Fibroblast of the aortic adventitia (primary cell): ENCODE data around the gene BABAM2. TPM values are rescaled to one million over a fixed set of nuclear protein-coding genes. Genes with fewer than 3 reads are reported as not detected.
"Not testable (repeated sequence)": the region's sequence is repeated elsewhere in the genome, so short reads cannot be mapped to it uniquely, and the experiment has no call there.

ENCODE experiments used
- DNase-seq: peaks from one replicate; pipeline ENCODE4 v3.0.0-alpha.2; 2010; ENCODE audit warnings: low read depth
- H3K4me3 ChIP-seq: 2 replicates; pipeline ENCODE4 v1.5.1; 2011; ENCODE audit warnings: low read depth, mild to moderate bottlenecking, control low read depth, low read length, moderate library complexity
- total RNA-seq: library from RNA; depleted of rRNA; stranded (reverse); fragments of >200 nt; gene quantifications from 2 replicates; pipeline ENCODE4 v1.2.3, GENCODE V29; 2012; ENCODE audit warnings: low replicate concordance
- TF ChIP-seq, protein P1 (sequence below): IDR thresholded peaks from 2 replicates; pipeline ENCODE4 v1.5.1; 2011; ENCODE audit warnings: mild to moderate bottlenecking, low read length, control low read depth, inconsistent platforms; ENCODE audit not compliant: insufficient read depth

Gene BABAM2
- total RNA-seq, 1 donor = 45.3 TPM

DNA sequence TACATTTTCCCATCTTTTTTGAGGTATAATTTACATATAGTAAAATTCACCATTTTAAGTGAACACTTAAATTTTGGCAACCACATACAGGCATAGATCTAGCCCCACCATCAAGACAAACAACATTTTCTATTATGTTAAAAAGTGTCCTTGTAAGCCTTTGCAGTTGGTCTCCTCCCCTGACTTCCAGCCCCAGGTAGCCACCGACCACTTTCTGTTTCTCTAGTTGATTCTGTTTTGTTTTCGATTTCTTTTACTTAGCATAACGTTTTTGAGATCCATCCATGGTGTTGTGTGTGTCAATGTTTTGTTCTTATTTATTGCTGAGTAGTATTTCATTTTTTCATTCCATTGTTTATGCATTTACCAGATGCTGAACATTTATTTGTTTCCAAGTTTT is 366.7 kb downstream of the BABAM2 start:
- H3K4me3 ChIP-seq = no peak overlapping the region
- DNase-seq = no peak
- TF ChIP-seq, protein P1, sequence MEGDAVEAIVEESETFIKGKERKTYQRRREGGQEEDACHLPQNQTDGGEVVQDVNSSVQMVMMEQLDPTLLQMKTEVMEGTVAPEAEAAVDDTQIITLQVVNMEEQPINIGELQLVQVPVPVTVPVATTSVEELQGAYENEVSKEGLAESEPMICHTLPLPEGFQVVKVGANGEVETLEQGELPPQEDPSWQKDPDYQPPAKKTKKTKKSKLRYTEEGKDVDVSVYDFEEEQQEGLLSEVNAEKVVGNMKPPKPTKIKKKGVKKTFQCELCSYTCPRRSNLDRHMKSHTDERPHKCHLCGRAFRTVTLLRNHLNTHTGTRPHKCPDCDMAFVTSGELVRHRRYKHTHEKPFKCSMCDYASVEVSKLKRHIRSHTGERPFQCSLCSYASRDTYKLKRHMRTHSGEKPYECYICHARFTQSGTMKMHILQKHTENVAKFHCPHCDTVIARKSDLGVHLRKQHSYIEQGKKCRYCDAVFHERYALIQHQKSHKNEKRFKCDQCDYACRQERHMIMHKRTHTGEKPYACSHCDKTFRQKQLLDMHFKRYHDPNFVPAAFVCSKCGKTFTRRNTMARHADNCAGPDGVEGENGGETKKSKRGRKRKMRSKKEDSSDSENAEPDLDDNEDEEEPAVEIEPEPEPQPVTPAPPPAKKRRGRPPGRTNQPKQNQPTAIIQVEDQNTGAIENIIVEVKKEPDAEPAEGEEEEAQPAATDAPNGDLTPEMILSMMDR = no peak

DNA sequence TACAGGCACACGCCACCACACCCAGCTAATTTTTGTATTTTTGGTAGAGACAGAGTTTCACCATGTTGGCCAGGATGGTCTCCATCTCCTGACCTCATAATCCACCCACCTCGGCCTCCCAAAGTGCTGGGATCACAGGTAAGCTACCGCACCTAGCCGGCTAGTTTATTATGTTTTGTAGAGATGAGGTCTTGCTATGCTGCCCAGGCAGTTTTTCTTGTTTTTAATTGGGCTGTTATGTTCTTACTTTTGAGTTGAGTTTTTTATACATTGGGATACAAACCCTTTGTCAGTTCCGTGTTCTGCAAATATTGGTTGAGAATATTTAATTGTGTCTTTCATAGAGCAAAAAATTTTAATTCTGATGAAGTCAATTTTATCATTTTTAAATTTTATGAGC is 368.7 kb downstream of the BABAM2 start:
- not testable (repeated sequence) for DNase-seq, H3K4me3 ChIP-seq

DNA sequence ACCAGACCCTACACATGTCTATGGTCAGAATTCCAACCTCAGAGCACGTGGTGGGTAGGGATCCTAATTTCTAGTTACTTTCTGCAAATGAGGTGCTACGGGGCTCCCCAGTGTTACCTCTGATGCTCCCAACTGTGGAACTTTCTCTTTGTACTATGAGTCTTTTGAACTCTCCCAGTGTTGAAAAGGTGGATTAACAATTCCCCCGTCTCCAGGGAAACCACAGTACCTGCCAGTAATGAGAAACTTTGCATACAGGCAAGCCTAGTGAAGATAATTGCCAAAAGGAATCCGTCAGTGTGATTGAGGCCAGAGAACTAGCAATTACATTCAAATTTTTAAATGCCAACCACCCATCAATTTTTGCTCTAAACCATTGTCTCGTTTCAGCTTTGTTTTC is 373.2 kb downstream of the BABAM2 start:
- no peak overlapping the region for H3K4me3 ChIP-seq
- TF ChIP-seq, protein P1 = no peak
- no peak for DNase-seq

DNA sequence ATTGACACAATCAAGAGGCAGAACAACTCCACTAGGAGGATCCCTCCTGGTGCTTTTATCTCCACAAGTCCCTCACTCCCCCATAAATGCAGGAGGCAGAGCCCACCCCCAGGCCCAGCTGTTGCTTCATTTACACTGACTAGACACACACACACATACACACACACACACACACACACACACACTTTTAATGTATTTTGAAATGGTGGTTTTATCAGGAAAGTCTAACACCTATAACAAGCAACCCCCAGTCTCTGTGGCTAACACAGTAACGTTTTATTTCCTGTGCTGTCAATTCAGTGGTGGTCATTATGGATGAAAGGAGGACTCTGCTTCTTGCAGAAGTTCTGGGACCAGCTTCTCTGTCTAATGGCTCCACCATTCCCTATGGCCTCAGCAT is 376.8 kb downstream of the BABAM2 start:
- TF ChIP-seq, protein P1 = no peak
- no peak overlapping the region for H3K4me3 ChIP-seq
- no peak for DNase-seq

DNA sequence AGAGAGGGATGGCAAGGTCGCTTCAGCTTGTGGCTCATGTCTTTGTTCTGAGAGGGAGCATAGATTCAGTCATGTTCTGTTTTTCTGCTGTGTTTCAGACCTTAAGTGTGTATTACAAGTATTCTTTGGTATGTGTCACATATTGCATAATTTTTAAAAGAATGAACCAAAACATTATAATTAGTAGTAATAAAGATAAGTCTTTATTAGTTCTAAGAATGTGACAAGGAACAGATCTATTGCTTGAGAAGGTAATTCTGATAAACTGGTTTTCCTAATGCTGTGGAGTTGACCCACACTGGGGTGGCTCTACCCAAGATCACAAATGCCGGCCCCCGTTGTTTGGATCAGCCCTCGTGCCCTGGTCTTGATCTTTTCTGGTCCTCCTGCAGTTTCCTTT is 377.9 kb downstream of the BABAM2 start:
- TF ChIP-seq, protein P1 = no peak
- no peak overlapping the region for H3K4me3 ChIP-seq
- no peak for DNase-seq

DNA sequence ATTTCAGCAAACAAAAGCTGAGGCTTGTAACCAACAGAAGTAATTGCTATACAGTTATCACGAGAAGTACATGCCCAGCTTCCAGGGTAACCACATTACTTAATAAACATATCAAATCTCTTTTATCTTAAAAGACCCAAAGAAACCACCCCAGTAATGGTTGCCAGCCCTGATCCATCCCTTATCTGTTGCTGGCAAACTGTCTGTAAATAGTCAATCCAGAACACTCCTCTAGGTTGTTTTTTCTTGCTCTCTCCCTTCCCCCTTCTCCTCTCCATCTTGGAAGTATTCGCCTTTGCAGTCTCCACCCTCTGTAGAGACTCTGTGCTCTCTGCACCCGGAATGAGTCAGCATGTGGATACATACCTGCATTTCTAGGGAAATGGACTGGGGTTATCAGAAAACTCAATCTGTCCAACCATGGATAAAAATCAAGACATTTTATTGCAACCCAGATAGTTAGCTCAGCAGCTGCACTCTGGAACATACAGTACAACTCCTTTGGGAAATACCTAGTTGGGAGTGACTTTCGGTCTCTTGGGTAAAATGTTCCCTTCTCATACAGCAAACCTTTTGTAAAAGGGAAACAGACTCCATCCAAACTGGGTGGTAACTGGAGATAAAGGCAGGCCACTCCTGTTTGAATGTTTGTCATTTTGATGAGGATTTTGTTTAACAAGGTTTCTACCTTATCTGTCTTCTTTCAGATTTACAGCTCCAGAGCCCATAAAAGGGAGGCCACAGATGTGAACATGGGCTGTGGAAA is 378.7 kb downstream of the BABAM2 start:
- DNase-seq = peak; percentile 66
- TF ChIP-seq, protein P1 = no peak
- no peak overlapping the region for H3K4me3 ChIP-seq

DNA sequence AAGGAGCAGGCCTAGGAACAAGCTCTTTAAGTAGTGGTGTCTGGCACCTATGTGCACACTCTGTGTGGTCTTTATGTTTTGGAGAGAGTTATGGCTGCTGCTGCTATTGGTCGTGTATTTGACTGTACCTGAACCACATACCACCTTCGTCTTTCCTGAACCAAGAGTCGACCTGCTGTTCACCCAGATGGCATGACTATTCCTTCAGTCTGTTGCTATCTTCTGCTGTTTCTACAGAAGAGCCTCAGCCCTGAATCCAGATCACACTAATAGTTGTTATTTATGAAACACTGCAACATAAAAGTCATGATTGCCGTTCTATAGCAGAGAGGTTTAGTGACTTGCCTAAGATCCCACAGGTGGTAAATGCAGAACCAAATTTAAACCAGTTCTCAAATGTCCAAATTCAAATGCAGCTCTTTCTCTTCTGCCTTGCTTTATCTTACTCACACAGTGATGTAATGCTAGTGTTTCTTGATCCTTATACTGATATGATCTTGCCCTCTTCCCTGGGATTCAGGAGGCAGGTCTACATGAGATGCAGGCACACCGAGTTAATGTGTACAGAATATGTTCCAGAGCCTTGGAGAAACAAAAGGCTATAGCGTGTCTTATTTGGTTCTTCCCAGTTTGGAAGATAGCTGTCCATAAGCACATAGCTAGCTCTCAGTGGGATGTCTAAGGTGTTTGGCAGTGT is 380.1 kb downstream of the BABAM2 start:
- no peak for DNase-seq
- TF ChIP-seq, protein P1 = no peak
- H3K4me3 ChIP-seq = no peak overlapping the region
